SKM-1 treated with dmso at 0.1 percent for 144 hours (cell line): ENCODE measurements around the gene MED1.
"Not testable (repeated sequence)": the region's sequence is repeated elsewhere in the genome, so short reads cannot be mapped to it uniquely, and the experiment has no call there.

Experiments
- DNase-seq: peaks from one replicate; lab custom pipeline; 2025; ENCODE audit not compliant: unreplicated experiment; lab: John Stamatoyannopoulos, UW

Gene MED1

GRCh38 chr17:39450847-39451581 is at the start of gene MED1:
MED1 (minus strand) TSS chr17:39451263; CDS start chr17:39451062, 201 bp downstream.
- peak; percentile 97 for DNase-seq

GRCh38 chr17:39496921-39497320 is 45.9 kb upstream of the MED1 start:
- DNase-seq: not testable (repeated sequence)

- no peak for DNase-seq
Observed at GRCh38 chr17:39487946-39488345, 36.9 kb upstream of the MED1 start.

- not testable (repeated sequence) for DNase-seq
Observed at GRCh38 chr17:39487490-39487889, 36.4 kb upstream of the MED1 start.

- no peak for DNase-seq
Observed at GRCh38 chr17:39486242-39486641, 35.2 kb upstream of the MED1 start.

GRCh38 chr17:39485555-39485954 is 34.5 kb upstream of the MED1 start:
- DNase-seq: no peak

GRCh38 chr17:39484178-39484577 is 33.1 kb upstream of the MED1 start:
- DNase-seq: no peak

- no peak for DNase-seq
Observed at GRCh38 chr17:39483506-39483905, 32.4 kb upstream of the MED1 start.

- not testable (repeated sequence) for DNase-seq
Observed at GRCh38 chr17:39479631-39480030, 28.6 kb upstream of the MED1 start.

GRCh38 chr17:39473310-39473709 is 22.2 kb upstream of the MED1 start:
- DNase-seq: no peak

GRCh38 chr17:39468610-39469009 is 17.5 kb upstream of the MED1 start:
- not testable (repeated sequence) for DNase-seq

GRCh38 chr17:39464639-39465181 is 13.6 kb upstream of the MED1 start:
- DNase-seq: not testable (repeated sequence)

GRCh38 chr17:39462631-39463375 is 11.7 kb upstream of the MED1 start:
- no peak for DNase-seq

- DNase-seq: no peak
Observed at GRCh38 chr17:39461926-39462569, 11.0 kb upstream of the MED1 start.

GRCh38 chr17:39461113-39461925 is 10.3 kb upstream of the MED1 start, which contains the start of gene CDK12:
CDK12 (plus strand) TSS chr17:39461486; CDS start chr17:39462072, 586 bp downstream.
- DNase-seq: peak; percentile 99

- DNase-seq: no peak
Observed at GRCh38 chr17:39455919-39456318, 4.9 kb upstream of the MED1 start.

GRCh38 chr17:39450051-39450450 is 1.0 kb downstream of the MED1 start:
- no peak for DNase-seq

- no peak for DNase-seq
Observed at GRCh38 chr17:39447561-39447960, 3.5 kb downstream of the MED1 start.

GRCh38 chr17:39443326-39443725 is 7.7 kb downstream of the MED1 start:
- DNase-seq: no peak

GRCh38 chr17:39439868-39440267 is 11.2 kb downstream of the MED1 start:
- DNase-seq: not testable (repeated sequence)

GRCh38 chr17:39429600-39429999 is 21.5 kb downstream of the MED1 start:
- DNase-seq: no peak
